IPS-18c (cell line): Measurements from ENCODE around the gene CACNA1D.
A peak's percentile ranks its signal among the peaks of the same experiment; 100 is the strongest.

ENCODE experiments used
- H3K4me3 ChIP-seq: 2 replicates; pipeline ENCODE4 v1.7.0; 2013; ENCODE audit warnings: low read depth, mild to moderate bottlenecking, low read length, moderate library complexity; ENCODE audit not compliant: insufficient read depth
- H3K9me3 ChIP-seq: one replicate; pipeline ENCODE4 v1.6.1; 2013; ENCODE audit warnings: mild to moderate bottlenecking, low read length, moderate library complexity; ENCODE audit not compliant: control insufficient read depth, insufficient read depth

CACNA1D gene

GRCh38 chr3:53833053-53833645 is 338.7 kb downstream of the CACNA1D start:
- Histone ChIP-seq H3K4me3 (no peak overlapping the region), H3K9me3 (no peaks in the 10 kb centered on the region)

GRCh38 chr3:53833700-53834099 is 339.3 kb downstream of the CACNA1D start:
- H3K9me3 ChIP-seq: no peaks in the 10 kb centered on the region
- H3K4me3 ChIP-seq: no peak overlapping the region

- Histone ChIP-seq H3K4me3 (no peak overlapping the region), H3K9me3 (no peaks in the 10 kb centered on the region)
These were observed 340.2 kb downstream of the CACNA1D start for GRCh38 chr3:53834429-53835095.

GRCh38 chr3:53835257-53835656 is 340.8 kb downstream of the CACNA1D start:
- no peaks in the 10 kb centered on the region for H3K9me3 ChIP-seq
- H3K4me3 ChIP-seq: no peak overlapping the region

GRCh38 chr3:53836084-53836872 is 341.9 kb downstream of the CACNA1D start:
- Histone ChIP-seq H3K9me3 (no peaks in the 10 kb centered on the region), H3K4me3 (no peak overlapping the region)

GRCh38 chr3:53837331-53837730 is 342.9 kb downstream of the CACNA1D start:
- H3K4me3 ChIP-seq: no peak overlapping the region
- no peaks in the 10 kb centered on the region for H3K9me3 ChIP-seq

GRCh38 chr3:53841296-53841695 is 346.9 kb downstream of the CACNA1D start:
- Histone ChIP-seq H3K4me3 (no peak overlapping the region), H3K9me3 (no peaks in the 10 kb centered on the region)

GRCh38 chr3:53842436-53843194 is 348.2 kb downstream of the CACNA1D start:
- Histone ChIP-seq H3K4me3 (no peak overlapping the region), H3K9me3 (no peaks in the 10 kb centered on the region)

GRCh38 chr3:53843195-53844177 is 349.1 kb downstream of the CACNA1D start:
- no peak overlapping the region for H3K4me3 ChIP-seq
- H3K9me3 ChIP-seq: no peaks in the 10 kb centered on the region

- Histone ChIP-seq H3K9me3 (no peaks in the 10 kb centered on the region), H3K4me3 (no peak overlapping the region)
These were observed 350.1 kb downstream of the CACNA1D start for GRCh38 chr3:53844262-53845102.

GRCh38 chr3:53845103-53845880 is 350.9 kb downstream of the CACNA1D start:
- Histone ChIP-seq H3K9me3 (no peaks in the 10 kb centered on the region), H3K4me3 (peak overlapping the region; percentile 66)

GRCh38 chr3:53845881-53846133 is 351.4 kb downstream of the CACNA1D start:
- peak overlapping the region; percentile 66 for H3K4me3 ChIP-seq
- H3K9me3 ChIP-seq: no peaks in the 10 kb centered on the region

- Histone ChIP-seq H3K9me3 (no peaks in the 10 kb centered on the region), H3K4me3 (peak within 1 kb of the TSS; percentile 66)
These were observed 351.9 kb downstream of the CACNA1D start, which contains the start of the genes CHDH and IL17RB for GRCh38 chr3:53846134-53846850. Gene CHDH, minus strand, starts transcription at chr3:53846419. Its CDS starts 22,411 bp downstream, at chr3:53824008. Gene IL17RB, plus strand, starts transcription at chr3:53846568. Its CDS starts 21 bp downstream, at chr3:53846589.

- no peaks in the 10 kb centered on the region for H3K9me3 ChIP-seq
- H3K4me3 ChIP-seq: peak overlapping the region; percentile 66
These were observed 352.4 kb downstream of the CACNA1D start for GRCh38 chr3:53846851-53847155.

GRCh38 chr3:53849916-53850315 is 355.5 kb downstream of the CACNA1D start:
- H3K4me3 ChIP-seq: no peak overlapping the region

More at GRCh38 chr3:53849916-53850315, 355.5 kb downstream of the CACNA1D start:
- no peaks in the 10 kb centered on the region for H3K9me3 ChIP-seq
